ENCODE measurements around the gene ASPHD2.
"Not testable (repeated sequence)": the region's sequence is repeated elsewhere in the genome, so short reads cannot be mapped to it uniquely, and the experiment has no call there.

The ASPHD2 gene

DNA sequence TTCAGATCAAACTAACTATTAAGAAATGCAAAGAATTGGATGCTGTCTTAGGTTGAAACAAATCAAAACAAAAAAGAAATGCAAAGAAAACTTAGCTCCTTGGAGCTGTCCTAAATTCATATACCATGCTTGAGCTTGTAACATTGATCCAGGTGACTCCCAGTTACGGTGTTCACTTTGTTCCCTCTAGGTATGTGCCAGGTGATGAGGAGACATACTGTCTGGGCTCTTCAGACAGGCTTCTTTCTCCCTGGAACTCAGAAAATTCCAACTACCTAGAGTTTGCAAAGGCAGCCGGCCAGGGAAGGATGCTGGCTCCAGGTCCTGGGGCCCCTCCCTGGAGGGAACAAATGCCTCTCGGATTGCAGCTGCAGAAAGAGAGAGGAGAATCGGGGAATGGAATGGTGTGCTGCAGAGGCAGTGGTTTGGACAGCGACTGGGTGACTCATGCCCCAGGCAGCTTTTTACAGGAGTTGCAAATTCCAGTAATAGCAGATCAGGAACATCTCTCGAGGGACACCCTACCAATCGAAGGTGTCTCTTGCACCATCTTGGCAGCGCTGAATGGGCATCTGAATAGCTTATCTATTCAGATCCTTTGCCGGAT lies 12.3 kb upstream of the ASPHD2 start:
- no peak for DNase-seq

DNA sequence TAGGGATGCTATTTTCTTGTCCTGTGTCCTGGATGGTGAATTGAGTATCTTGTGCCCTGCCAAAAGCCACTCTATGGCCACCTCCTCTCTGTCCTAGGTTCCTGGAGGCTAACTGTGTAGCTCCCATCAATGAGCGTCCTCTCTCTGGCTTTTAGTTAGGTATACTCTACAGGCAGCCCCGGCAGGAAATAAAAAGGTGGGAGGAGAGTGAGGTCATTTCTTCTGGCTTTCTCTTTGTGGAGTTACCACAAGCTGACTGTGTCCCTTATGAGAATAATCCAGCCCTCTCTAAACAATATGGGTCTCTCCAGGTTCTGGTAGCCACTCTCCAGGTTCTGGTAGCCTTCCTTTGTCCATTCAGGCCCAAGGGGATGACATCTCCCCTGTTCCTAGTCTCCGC lies 11.7 kb upstream of the ASPHD2 start:
- DNase-seq: no peak

GRCh38 chr22:26418620-26419019 lies 10.4 kb upstream of the ASPHD2 start:
- DNase-seq: no peak

GRCh38 chr22:26426924-26427323 lies 2.1 kb upstream of the ASPHD2 start:
- no peak for DNase-seq

- DNase-seq: no peak
Measured at GRCh38 chr22:26429458-26430286, 612 bp downstream of the ASPHD2 start.

DNA sequence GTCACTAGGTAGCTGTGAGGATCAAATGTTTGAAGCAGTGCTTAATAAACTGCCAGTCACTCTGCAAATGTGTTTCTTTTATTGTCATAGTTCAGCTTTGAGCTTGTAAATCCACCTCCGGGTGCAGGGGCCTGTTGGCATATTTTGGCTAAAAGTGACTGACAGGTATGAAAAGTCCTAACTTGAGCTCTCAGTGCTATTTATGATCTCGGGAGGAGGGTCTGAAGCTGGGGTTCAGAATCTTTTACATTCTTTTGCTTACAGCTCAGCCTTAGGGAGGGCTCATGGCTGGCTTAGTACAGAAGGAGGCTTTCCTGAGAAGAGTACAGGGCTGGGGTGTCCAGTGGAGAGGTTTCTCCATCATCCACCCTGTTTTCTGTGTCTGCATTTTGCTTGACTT lies 1.5 kb downstream of the ASPHD2 start:
- no peak for DNase-seq

DNA sequence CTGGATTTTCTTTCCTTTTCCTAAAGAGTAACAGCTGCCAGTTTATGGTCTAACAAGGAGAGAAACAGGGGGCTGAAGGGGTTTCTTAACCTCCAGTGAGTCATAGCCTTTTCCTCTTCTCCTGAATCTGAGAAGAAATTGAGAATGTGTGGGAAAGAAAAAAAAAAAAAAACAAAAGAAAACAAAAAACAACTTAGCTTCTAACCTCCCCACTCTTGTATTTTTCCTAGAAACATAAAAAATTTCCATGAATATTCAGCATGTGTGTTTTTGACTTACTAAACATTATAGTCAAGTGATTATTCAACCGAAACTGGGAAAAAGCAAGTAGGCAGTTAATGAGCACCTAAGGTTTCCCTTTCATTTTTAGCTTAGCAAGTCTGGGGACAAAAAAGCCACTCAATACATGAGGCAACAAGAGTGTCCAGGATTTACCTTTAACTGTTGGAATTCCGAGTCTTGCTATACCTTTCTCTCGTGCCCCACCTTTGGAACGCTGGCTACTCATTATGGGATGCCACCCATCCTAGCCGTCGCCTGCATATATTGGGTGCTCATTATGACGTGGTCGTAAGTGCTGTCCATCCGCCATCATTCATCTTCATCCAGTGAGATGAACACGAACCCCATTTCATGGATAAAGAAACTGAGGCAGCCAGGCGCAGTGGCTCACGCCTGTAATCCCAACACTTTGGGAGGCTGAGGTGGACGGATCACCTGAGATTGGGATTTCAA lies 2.4 kb downstream of the ASPHD2 start:
- no peak for DNase-seq

DNA sequence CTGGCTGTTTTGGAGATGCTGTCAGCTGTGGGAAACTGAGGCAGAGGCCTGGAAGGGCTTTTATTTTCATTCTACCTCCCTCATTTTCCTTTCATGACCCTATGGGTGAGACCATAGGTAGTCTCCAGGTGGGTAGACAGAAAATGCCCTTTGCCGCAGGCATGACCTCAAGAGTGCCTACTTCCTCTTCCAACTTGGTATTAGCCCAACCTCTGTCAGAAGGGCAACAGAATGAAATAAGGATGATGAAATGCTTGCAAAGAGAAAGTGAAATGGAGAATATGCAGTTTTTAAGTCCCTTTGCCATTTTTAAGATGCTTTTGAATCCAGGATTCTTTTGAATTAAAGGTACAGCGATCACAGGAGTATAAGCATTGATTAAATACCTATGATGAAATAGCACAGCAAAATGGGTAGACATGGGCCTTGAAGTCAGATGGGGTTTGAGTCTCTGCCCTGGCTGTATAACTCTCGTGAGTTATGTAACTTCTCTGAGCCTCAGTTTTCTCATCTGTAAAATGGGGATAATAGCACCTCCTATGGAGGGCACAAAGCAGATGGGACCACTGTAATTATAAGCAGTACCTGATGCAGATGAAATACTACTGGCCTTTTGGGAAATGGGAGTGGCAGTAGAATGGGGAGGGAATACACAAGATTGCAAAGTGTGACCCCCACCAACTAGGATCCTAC lies 3.7 kb downstream of the ASPHD2 start:
- DNase-seq: no peak

DNA sequence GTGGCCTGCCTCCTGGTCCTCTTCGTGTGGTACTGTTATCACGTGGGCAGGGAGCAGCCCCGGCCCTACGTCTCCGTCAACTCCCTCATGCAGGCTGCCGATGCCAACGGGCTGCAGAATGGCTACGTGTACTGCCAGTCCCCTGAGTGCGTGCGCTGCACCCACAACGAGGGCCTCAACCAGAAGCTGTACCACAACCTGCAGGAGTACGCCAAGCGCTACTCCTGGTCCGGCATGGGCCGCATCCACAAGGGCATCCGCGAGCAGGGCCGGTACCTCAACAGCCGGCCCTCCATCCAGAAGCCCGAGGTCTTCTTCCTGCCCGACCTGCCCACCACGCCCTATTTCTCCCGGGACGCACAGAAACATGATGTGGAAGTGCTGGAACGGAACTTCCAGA lies 4.7 kb downstream of the ASPHD2 start:
- DNase-seq: no peak

- DNase-seq: no peak
Measured at GRCh38 chr22:26435327-26436093, 6.5 kb downstream of the ASPHD2 start.

GRCh38 chr22:26436903-26437515 lies 7.9 kb downstream of the ASPHD2 start:
- DNase-seq: no peak

DNA sequence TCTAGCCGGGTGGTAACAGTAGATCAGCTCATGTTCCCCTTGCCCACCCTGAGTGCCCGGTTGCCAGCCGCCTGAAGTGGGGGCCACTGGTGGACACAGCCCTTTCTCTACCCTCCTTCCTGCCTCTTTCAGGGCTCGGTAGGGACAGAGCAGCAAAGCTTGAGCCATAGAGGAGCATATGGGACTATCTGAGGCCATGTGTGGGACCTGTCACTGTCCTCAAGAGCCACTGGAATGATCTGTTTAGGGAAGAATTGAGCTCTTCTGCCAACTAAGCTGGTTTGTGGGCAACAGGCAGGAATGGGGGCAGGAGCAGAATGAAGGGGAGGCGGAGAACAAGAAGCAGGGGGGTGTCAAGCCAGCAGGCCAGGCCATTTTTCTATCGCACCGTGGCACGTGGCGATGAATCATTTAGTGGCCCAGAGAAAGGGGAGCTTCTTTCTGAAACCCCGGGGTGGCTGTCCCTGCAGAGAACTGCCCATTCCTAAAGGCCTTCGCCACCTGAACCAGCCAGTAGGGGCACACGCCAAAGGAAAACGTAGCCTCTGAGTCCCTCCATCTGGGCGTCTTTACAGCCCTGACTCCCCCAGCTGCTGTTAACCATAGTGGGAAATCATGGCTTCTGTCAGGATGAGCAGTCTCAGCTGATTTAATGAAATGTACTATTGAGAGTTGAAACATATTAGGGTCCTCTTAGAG lies 8.8 kb downstream of the ASPHD2 start:
- no peak for DNase-seq

DNA sequence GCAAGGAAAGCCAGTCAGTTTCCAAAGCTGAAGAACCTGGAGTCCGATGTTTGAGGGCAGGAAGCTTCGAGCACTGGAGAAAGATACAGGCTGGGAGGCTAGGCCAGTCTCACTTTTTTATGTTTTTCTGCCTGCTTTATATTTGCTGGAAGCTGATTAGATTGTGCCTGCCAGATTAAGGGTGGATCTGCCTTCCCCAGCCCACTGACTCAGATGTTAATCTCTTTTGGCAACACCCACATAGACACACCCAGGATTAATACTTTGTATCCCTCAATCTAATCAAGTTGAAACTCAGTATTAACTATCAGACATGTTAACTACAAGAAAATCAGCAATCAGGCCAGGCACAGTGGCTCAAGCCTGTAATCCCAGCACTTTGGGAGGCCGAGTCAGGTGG lies 9.7 kb downstream of the ASPHD2 start:
- not testable (repeated sequence) for DNase-seq

DNA sequence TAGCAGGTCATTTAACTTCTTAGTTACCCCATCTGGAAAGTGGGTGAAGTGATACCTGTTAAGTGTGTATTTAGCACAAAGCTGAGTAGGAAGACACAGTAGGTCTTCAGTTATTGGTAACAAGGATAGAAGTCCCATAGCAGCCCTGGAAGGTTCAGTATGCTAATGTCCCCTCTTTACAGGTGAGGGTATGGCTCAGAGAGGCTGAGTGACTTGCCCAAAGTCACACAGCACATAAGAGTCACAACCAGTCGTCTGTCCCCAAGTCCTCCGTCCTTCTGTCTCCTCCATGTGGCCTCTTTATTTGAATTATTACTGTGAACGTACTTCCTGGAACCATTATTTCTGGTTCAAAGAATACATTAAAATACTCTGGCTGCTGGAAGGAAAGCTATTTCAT lies 10.5 kb downstream of the ASPHD2 start:
- no peak for DNase-seq

GRCh38 chr22:26442086-26442756 lies 13.2 kb downstream of the ASPHD2 start:
- DNase-seq: no peak

DNA sequence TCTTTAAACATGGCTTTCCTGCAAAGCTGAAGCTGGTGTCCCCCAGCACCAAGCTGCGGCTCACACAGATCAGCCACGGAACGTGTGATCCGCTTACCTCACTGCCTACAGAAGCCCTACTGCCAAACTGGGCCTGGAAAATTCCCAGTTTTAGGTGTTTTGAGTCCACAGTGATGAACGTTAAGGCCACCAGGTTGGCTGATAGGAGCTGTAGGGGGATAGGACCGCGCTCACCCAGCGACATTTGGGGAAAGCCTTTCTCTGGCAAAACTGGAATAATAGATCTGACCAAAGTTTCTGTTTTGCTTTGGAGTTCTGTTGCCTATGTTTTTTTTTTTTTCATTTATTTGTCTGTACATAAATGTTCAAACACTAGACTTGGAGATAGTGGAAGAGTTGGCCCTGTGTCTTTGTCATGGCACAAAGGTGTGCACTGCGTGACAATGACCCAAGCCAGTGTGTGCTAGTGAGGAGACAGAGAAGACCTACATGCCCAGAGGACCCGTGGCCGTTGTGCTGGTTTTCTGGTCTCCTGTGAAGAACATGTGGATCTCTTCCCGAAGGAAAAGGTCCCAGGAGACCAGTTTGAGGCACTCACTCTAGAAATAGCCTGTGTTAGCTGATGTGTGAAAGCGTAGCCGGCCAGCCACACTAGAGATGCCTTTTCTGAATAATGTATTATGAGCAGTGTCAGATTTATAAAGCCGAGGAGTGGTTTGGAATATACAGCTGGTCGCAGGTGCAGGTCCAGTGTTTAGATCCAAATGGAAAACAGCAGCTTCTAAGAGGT lies 15.0 kb downstream of the ASPHD2 start:
- no peak for DNase-seq

DNA sequence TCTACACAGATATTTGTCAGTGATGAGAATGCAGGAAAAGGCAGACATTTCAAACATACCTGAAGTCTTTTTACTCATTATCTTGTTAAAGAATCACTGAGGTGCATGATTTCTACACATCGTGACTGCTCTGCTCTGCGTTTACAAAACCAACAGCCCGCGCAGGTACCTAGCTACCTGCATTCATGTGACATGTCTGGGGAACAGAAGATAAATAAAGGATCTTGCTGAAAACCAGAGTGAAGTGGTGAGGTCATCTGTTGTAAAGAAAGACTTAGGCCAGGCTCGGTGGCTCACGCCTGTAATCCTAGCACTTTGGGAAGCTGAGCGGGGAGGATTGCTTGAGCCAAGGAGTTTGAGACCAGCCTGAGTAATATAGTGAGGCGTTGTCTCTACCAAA lies 15.7 kb downstream of the ASPHD2 start:
- DNase-seq: no peak

DNA sequence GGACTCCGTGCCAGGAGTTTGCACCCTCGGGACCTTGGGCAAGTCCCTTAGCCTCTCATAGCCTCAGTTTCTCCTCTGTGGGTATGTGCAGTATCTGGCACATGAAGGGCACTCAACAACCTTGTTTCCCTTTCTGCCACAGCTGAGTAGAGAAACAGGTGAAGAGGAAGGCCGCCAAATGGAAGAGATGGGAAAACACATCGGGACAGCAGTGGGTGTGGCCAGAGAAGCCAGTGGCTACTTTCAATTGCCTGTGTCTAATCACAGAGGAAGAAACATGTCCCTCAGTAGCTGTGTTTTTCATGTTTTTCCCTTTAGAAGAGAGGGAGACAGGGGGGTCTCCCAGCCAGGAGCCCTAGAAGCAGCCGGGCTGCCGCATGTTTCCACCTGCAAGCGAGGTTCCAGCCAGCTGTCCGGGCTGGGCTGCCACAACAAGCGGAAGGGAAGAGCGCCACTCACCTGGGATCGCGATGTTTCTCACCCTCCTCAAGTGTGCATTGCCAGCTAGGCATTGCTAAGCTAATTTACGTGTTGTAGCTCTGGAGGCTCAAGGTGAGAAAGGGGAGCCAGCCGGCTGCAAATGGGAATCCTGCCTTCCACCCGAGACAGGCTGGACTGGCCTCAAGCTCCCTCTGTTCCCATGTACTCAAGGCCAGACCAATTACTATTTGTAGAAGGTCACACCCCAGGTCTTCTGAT lies 16.7 kb downstream of the ASPHD2 start:
- no peak for DNase-seq

- no peak for DNase-seq
Measured at GRCh38 chr22:26446808-26447515, 17.9 kb downstream of the ASPHD2 start.
